ENCODE data around the gene C3AR1. TPM values are rescaled to one million over a fixed set of nuclear protein-coding genes. Genes with fewer than 3 reads are reported as not detected.

The C3AR1 gene
- total RNA-seq, 2 experiments from 2014 or later, result not detected

DNA sequence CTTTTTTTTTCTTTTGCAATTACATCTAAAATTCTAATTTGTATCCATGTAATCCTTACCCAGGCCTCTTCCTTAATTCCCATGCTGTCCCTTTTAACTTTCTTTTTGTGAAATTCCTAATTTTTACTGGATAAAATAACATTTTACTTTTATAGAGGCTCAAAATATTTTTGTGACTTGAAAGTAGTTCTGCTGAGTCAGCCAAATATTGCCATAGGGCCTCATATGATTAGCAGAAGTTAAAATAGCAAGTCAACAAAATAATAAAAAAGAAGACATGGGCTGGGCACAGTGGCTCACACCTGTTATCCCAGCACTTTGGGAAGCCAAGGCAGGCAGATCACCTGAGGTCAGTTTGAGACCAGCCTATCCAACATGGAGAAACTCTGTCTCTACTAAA, 2.0 kb downstream of the C3AR1 start:
- ChIA-PET POLR2A (interaction anchor here (0.6 kb wide), 1 partner anchor 17 kb away, joined by 6 read pairs; no protein-coding TSS in a partner anchor), CTCF (ENCODE audit: unreplicated experiment) (no interaction called here)
- Histone ChIP-seq H3K9me3 (ENCODE audit: low read length) (no peaks in the 10 kb centered on the region), H3K4me1 (ENCODE audit: insufficient read depth, low read length, poor library complexity, severe bottlenecking) (no peaks in the 10 kb centered on the region), H4K20me1 (ENCODE audit: insufficient read depth, low read length) (no peaks in the 10 kb centered on the region), H3K4me2 (ENCODE audit: low read length) (no peak overlapping the region), H3K36me3 (ENCODE audit: insufficient read depth, low read length) (no peaks in the 10 kb centered on the region), H3K79me2 (ENCODE audit: insufficient read depth, low read depth, low read length) (no peaks in the 10 kb centered on the region), H3K4me3 (ENCODE audit: low read depth, low read length, poor library complexity, severe bottlenecking) (no peak overlapping the region), H3K9me2 (ENCODE audit: insufficient read depth, low read length) (no peaks in the 10 kb centered on the region), H3K27ac (ENCODE audit: low read depth, low read length, poor library complexity, severe bottlenecking) (no peak overlapping the region), H2AFZ (ENCODE audit: low read length) (no peak overlapping the region)
- BruUV-seq (replicated peaks), result no TSS peak
- intact Hi-C loops (cut with micrococcal nuclease; ENCODE audit: unreplicated experiment), result no loop called here
- TF ChIP-seq EZH2phosphoT487 (IDR thresholded peaks at IDR 0.05; ENCODE audit: borderline replicate concordance, low read depth, low read length) (no peak), CTCF (conservative IDR thresholded peaks at IDR 0.05; ENCODE audit: low read length) (no peak)
- no peak for DNase-seq (ENCODE audit: low spot score)

DNA sequence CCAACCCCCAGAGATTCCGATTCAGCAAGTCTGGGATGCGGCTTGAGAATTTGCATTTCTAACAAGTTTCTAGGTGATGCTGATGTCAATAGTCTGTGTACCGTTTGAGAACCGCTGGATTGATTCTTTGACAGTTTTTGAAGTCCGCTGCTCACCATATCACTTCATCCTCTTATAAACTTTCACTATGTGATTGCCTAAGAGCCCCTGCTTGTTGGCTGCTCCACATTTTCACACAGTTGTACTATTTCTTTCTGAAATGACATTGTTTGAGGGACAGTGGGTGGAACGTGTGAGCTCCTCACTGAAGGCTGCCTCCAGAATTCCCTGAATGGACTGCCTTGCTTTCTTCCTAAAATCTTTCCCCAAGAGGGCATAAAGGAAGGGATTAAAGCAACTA, 7.7 kb downstream of the C3AR1 start:
- ChIA-PET CTCF (ENCODE audit: unreplicated experiment) (no interaction called here), POLR2A (no interaction called here)
- H3K36me3 ChIP-seq (ENCODE audit: insufficient read depth, low read length), result no peaks in the 10 kb centered on the region
- H3K9me3 ChIP-seq (ENCODE audit: low read length), result no peaks in the 10 kb centered on the region
- intact Hi-C loops (cut with micrococcal nuclease; ENCODE audit: unreplicated experiment), result no loop called here
- BruUV-seq (replicated peaks), result no TSS peak
- H2AFZ ChIP-seq (ENCODE audit: low read length), result no peak overlapping the region
- H3K79me2 ChIP-seq (ENCODE audit: insufficient read depth, low read depth, low read length), result no peaks in the 10 kb centered on the region
- DNase-seq (ENCODE audit: low spot score), result no peak
- H3K4me2 ChIP-seq (ENCODE audit: low read length), result no peak overlapping the region
- no peak overlapping the region for H3K4me3 ChIP-seq (ENCODE audit: low read depth, low read length, poor library complexity, severe bottlenecking)
- no peaks in the 10 kb centered on the region for H3K4me1 ChIP-seq (ENCODE audit: insufficient read depth, low read length, poor library complexity, severe bottlenecking)
- H3K27ac ChIP-seq (ENCODE audit: low read depth, low read length, poor library complexity, severe bottlenecking), result no peak overlapping the region
- TF ChIP-seq CTCF (conservative IDR thresholded peaks at IDR 0.05; ENCODE audit: low read length) (no peak), EZH2phosphoT487 (IDR thresholded peaks at IDR 0.05; ENCODE audit: borderline replicate concordance, low read depth, low read length) (no peak)
- H4K20me1 ChIP-seq (ENCODE audit: insufficient read depth, low read length), result no peaks in the 10 kb centered on the region
- H3K9me2 ChIP-seq (ENCODE audit: insufficient read depth, low read length), result no peaks in the 10 kb centered on the region

GRCh38 chr12:8057839-8058238, 8.3 kb downstream of the C3AR1 start:
- no TSS peak for BruUV-seq (replicated peaks)
- no peaks in the 10 kb centered on the region for H3K79me2 ChIP-seq (ENCODE audit: insufficient read depth, low read depth, low read length)
- intact Hi-C loops (cut with micrococcal nuclease; ENCODE audit: unreplicated experiment), result no loop called here
- H3K27ac ChIP-seq (ENCODE audit: low read depth, low read length, poor library complexity, severe bottlenecking), result no peak overlapping the region
- H3K36me3 ChIP-seq (ENCODE audit: insufficient read depth, low read length), result no peaks in the 10 kb centered on the region
- H3K4me2 ChIP-seq (ENCODE audit: low read length), result no peak overlapping the region
- no peaks in the 10 kb centered on the region for H3K9me2 ChIP-seq (ENCODE audit: insufficient read depth, low read length)
- DNase-seq (ENCODE audit: low spot score), result no peak
- H4K20me1 ChIP-seq (ENCODE audit: insufficient read depth, low read length), result no peaks in the 10 kb centered on the region
- H3K4me3 ChIP-seq (ENCODE audit: low read depth, low read length, poor library complexity, severe bottlenecking), result no peak overlapping the region
- H2AFZ ChIP-seq (ENCODE audit: low read length), result no peak overlapping the region
- H3K4me1 ChIP-seq (ENCODE audit: insufficient read depth, low read length, poor library complexity, severe bottlenecking), result no peaks in the 10 kb centered on the region
- TF ChIP-seq CTCF (conservative IDR thresholded peaks at IDR 0.05; ENCODE audit: low read length), result no peak
- no peak for TF ChIP-seq EZH2phosphoT487 (IDR thresholded peaks at IDR 0.05; ENCODE audit: borderline replicate concordance, low read depth, low read length)
- CTCF ChIA-PET (ENCODE audit: unreplicated experiment), result no interaction called here
- POLR2A ChIA-PET, result interaction anchor here (0.6 kb wide), 1 partner anchor 31 kb away, joined by 5 read pairs; no protein-coding TSS in a partner anchor
- H3K9me3 ChIP-seq (ENCODE audit: low read length), result no peaks in the 10 kb centered on the region
